ENCODE measurements around the gene CCDC88C. TPM values are rescaled to one million over a fixed set of nuclear protein-coding genes. Genes with fewer than 3 reads are reported as not detected.

The CCDC88C gene
- total and polyA plus RNA-seq, 2 donors, result 25.6 to 47.4 TPM

- DNase-seq (ENCODE audit: low read depth in 6 of 9, low spot score in 9 of 9), result peak in 1 of 9 donors; percentile 20
- no peak overlapping the region for H3K4me3 ChIP-seq (ENCODE audit: low read length in 2 of 2)
- 63% methylated on average over 4 of the region's 4 CpGs for WGBS
- peak overlapping the region in 1 of 2 donors; percentile 72 for H3K27ac ChIP-seq (ENCODE audit: low read depth in 1 of 2, low read length in 1 of 2)
- peaks cover 35 to 57% of the 10 kb centered on the region in 2 donors for H3K4me1 ChIP-seq (ENCODE audit: control insufficient read depth in 2 of 2, insufficient read depth in 2 of 2, low read length in 2 of 2)
- H3K27me3 ChIP-seq (ENCODE audit: control insufficient read depth in 2 of 2, insufficient read depth in 1 of 2, low read length in 1 of 2), result no peaks in the 10 kb centered on the region
- no peaks in the 10 kb centered on the region for H3K9me3 ChIP-seq (ENCODE audit: control insufficient read depth in 2 of 2, insufficient read depth in 1 of 2, low read length in 1 of 2)
- H3K36me3 ChIP-seq (ENCODE audit: control insufficient read depth in 2 of 2, insufficient read depth in 2 of 2, low read length in 1 of 2), result peaks cover 46 to 78% of the 10 kb centered on the region in 2 donors
Measured at GRCh38 chr14:91318911-91319310, 98.7 kb downstream of the CCDC88C start.

DNA sequence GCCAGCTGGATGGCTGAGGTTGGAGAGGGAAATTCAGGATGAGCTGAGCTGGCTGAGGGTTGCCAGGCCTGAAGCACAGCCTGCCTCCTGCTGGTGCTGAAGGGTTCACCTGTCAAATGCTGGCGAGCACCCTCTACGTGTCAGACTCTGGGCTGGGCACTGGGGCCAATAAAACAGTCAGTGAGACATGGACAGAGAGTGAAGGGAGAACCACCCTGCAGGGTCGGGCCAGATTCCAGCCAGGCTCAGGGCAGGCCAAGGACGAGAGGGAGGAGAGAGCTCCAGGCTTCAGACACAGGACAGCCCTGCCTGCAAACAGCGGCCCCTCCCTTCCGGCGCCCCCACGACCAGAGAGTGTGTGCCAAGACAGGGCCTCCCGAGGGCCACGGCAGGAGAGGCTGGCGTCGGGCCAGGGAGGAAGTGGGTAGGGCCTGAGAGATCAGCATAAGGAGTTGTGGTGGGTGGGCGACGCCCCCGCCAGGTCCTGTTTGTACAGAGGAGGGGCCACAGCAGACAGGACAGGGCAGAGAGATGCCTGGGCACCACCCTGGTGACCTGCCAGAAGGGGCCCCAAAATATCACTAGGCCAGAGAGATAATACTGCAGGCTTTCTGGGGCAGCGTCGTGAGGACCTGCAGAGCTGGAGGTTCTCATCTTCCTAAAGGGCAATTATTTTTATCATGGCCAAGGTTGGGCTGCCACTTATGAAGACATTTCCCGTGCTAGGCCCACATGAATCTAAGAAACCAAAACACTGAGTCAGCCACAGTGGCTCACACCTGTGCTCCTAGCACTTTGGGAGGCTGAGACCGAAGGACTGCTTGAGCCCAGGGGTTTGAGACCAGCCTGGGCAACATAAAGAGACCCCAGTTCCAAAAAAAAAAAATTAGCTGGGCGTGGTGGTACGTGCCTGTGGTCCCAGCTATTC, 100.0 kb downstream of the CCDC88C start:
- WGBS, result 22% methylated on average over 21 of the region's 21 CpGs
- Histone ChIP-seq H3K4me3 (ENCODE audit: low read length in 2 of 2) (no peak overlapping the region), H3K9me3 (ENCODE audit: control insufficient read depth in 2 of 2, insufficient read depth in 1 of 2, low read length in 1 of 2) (no peaks in the 10 kb centered on the region), H3K27me3 (ENCODE audit: control insufficient read depth in 2 of 2, insufficient read depth in 1 of 2, low read length in 1 of 2) (no peaks in the 10 kb centered on the region), H3K36me3 (ENCODE audit: control insufficient read depth in 2 of 2, insufficient read depth in 2 of 2, low read length in 1 of 2) (peaks cover 58 to 86% of the 10 kb centered on the region in 2 donors), H3K4me1 (ENCODE audit: control insufficient read depth in 2 of 2, insufficient read depth in 2 of 2, low read length in 2 of 2) (peaks cover 32 to 46% of the 10 kb centered on the region in 2 donors), H3K27ac (ENCODE audit: low read depth in 1 of 2, low read length in 1 of 2) (peak overlapping the region; percentile 72 to 74)
- DNase-seq (ENCODE audit: low read depth in 6 of 9, low spot score in 9 of 9), result peak in 5 of 9 donors; percentile 39 to 82 (median 60)

DNA sequence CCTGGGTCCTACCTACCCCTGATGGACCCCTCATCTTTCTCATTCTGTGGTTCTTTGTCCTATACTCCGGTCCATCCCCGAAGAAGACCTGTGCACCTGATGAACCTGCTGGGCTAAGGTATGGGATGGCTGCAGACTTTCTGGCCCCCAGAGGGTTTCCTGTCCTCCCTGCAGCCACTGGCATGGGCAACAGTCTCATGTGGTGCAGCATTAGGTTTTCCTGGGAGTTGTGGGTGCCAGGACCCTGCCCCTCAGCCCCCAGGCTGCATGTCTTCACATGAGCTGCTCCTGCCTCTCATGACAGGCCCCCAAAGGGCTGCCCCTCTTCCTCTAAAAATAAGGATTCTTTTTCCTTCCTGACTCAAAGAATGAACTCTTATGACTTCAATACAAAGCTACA, 100.9 kb downstream of the CCDC88C start:
- no peaks in the 10 kb centered on the region for H3K27me3 ChIP-seq (ENCODE audit: control insufficient read depth in 2 of 2, insufficient read depth in 1 of 2, low read length in 1 of 2)
- 97% methylated on average over 2 of the region's 2 CpGs for WGBS
- peaks cover 32 to 46% of the 10 kb centered on the region in 2 donors for H3K4me1 ChIP-seq (ENCODE audit: control insufficient read depth in 2 of 2, insufficient read depth in 2 of 2, low read length in 2 of 2)
- H3K9me3 ChIP-seq (ENCODE audit: control insufficient read depth in 2 of 2, insufficient read depth in 1 of 2, low read length in 1 of 2), result no peaks in the 10 kb centered on the region
- no peak overlapping the region for H3K4me3 ChIP-seq (ENCODE audit: low read length in 2 of 2)
- H3K27ac ChIP-seq (ENCODE audit: low read depth in 1 of 2, low read length in 1 of 2), result peak overlapping the region; percentile 72 to 74
- DNase-seq (ENCODE audit: low read depth in 6 of 9, low spot score in 9 of 9), result no peak
- peaks cover 52 to 85% of the 10 kb centered on the region in 2 donors for H3K36me3 ChIP-seq (ENCODE audit: control insufficient read depth in 2 of 2, insufficient read depth in 2 of 2, low read length in 1 of 2)

GRCh38 chr14:91315844-91316267, 101.8 kb downstream of the CCDC88C start:
- Histone ChIP-seq H3K9me3 (ENCODE audit: control insufficient read depth in 2 of 2, insufficient read depth in 1 of 2, low read length in 1 of 2) (no peaks in the 10 kb centered on the region), H3K27ac (ENCODE audit: low read depth in 1 of 2, low read length in 1 of 2) (peak overlapping the region; percentile 58 to 74), H3K36me3 (ENCODE audit: control insufficient read depth in 2 of 2, insufficient read depth in 2 of 2, low read length in 1 of 2) (peaks cover 52 to 85% of the 10 kb centered on the region in 2 donors), H3K4me3 (ENCODE audit: low read length in 2 of 2) (no peak overlapping the region), H3K27me3 (ENCODE audit: control insufficient read depth in 2 of 2, insufficient read depth in 1 of 2, low read length in 1 of 2) (no peaks in the 10 kb centered on the region), H3K4me1 (ENCODE audit: control insufficient read depth in 2 of 2, insufficient read depth in 2 of 2, low read length in 2 of 2) (peaks cover 32 to 50% of the 10 kb centered on the region in 2 donors)
- DNase-seq (ENCODE audit: low read depth in 6 of 9, low spot score in 9 of 9), result peak; percentile 42 to 88 (median 58)
- WGBS, result 8% methylated on average over 6 of the region's 6 CpGs

DNA sequence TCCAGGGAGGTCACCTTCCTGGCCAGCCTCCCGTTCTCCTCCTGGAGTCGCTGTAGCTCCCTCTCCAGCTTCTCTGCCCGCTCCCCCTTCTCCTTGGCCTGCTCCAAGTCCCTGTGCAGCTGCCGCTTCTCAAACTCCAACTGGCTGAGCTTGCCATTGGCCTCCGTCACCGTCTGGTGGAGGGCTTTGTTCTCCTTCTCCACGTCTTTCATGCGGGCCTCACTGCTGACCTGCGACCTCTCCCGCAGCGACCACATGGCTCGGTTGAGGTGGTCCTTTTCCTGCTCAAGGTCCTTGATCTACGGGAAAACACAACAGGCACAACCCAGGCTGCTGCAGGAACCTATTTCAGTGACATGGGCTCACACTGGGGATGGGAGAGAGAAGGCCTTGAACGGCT, 103.8 kb downstream of the CCDC88C start:
- H3K27ac ChIP-seq (ENCODE audit: low read depth in 1 of 2, low read length in 1 of 2), result no peak overlapping the region
- H3K4me3 ChIP-seq (ENCODE audit: low read length in 2 of 2), result no peak overlapping the region
- 97% methylated on average over 14 of the region's 14 CpGs for WGBS
- no peaks in the 10 kb centered on the region for H3K9me3 ChIP-seq (ENCODE audit: control insufficient read depth in 2 of 2, insufficient read depth in 1 of 2, low read length in 1 of 2)
- peaks cover 56 to 87% of the 10 kb centered on the region in 2 donors for H3K36me3 ChIP-seq (ENCODE audit: control insufficient read depth in 2 of 2, insufficient read depth in 2 of 2, low read length in 1 of 2)
- H3K27me3 ChIP-seq (ENCODE audit: control insufficient read depth in 2 of 2, insufficient read depth in 1 of 2, low read length in 1 of 2), result no peaks in the 10 kb centered on the region
- DNase-seq (ENCODE audit: low read depth in 6 of 9, low spot score in 9 of 9), result no peak
- peaks cover 30 to 44% of the 10 kb centered on the region in 2 donors for H3K4me1 ChIP-seq (ENCODE audit: control insufficient read depth in 2 of 2, insufficient read depth in 2 of 2, low read length in 2 of 2)

DNA sequence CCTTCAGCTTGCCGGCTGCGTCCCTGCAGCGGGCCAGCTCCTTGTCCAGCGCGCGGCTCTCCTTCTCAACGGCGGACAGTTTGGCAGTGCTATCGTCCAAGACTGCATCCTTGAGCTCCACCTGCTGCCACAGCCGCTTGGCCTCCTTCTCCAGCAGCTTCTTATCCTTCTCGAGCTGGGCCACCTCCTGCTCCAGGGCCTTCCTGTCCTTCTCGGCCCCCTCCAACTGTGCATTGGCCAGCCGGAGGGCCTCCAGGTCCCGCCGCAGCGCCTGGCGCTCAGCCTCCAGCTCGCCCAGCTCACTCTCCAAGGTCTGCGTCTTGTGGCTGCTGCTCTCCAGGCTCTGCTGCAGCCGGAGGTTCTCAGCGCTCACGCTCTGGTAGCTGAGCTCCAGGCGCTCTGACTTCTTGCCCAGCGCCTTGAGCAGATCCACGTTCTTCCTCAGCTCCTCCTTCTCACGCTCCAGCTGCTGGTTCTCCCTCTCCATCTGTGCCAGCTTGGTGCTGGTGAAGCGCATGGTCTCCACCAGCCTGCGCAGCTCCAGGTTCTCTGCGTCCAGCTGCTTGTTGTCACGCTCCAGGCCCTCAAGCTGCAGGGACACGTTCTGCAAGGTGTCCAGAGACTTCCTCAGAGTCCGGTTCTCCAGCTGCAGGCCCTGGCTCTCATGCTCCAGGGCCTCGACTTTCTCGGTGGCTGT, 104.3 kb downstream of the CCDC88C start:
- 96% methylated on average over 34 of the region's 34 CpGs for WGBS
- peaks cover 61 to 88% of the 10 kb centered on the region in 2 donors for H3K36me3 ChIP-seq (ENCODE audit: control insufficient read depth in 2 of 2, insufficient read depth in 2 of 2, low read length in 1 of 2)
- H3K4me1 ChIP-seq (ENCODE audit: control insufficient read depth in 2 of 2, insufficient read depth in 2 of 2, low read length in 2 of 2), result peaks cover 28 to 39% of the 10 kb centered on the region in 2 donors
- DNase-seq (ENCODE audit: low read depth in 6 of 9, low spot score in 9 of 9), result no peak
- H3K27me3 ChIP-seq (ENCODE audit: control insufficient read depth in 2 of 2, insufficient read depth in 1 of 2, low read length in 1 of 2), result no peaks in the 10 kb centered on the region
- H3K4me3 ChIP-seq (ENCODE audit: low read length in 2 of 2), result no peak overlapping the region
- H3K9me3 ChIP-seq (ENCODE audit: control insufficient read depth in 2 of 2, insufficient read depth in 1 of 2, low read length in 1 of 2), result no peaks in the 10 kb centered on the region
- no peak overlapping the region for H3K27ac ChIP-seq (ENCODE audit: low read depth in 1 of 2, low read length in 1 of 2)

- 67% methylated on average over 5 of the region's 5 CpGs for WGBS
- no peak overlapping the region for H3K27ac ChIP-seq (ENCODE audit: low read depth in 1 of 2, low read length in 1 of 2)
- H3K36me3 ChIP-seq (ENCODE audit: control insufficient read depth in 2 of 2, insufficient read depth in 2 of 2, low read length in 1 of 2), result peaks cover 78 to 91% of the 10 kb centered on the region in 2 donors
- H3K27me3 ChIP-seq (ENCODE audit: control insufficient read depth in 2 of 2, insufficient read depth in 1 of 2, low read length in 1 of 2), result no peaks in the 10 kb centered on the region
- H3K9me3 ChIP-seq (ENCODE audit: control insufficient read depth in 2 of 2, insufficient read depth in 1 of 2, low read length in 1 of 2), result no peaks in the 10 kb centered on the region
- H3K4me1 ChIP-seq (ENCODE audit: control insufficient read depth in 2 of 2, insufficient read depth in 2 of 2, low read length in 2 of 2), result peaks cover 8 to 18% of the 10 kb centered on the region in 2 donors
- DNase-seq (ENCODE audit: low read depth in 6 of 9, low spot score in 9 of 9), result peak in 1 of 9 donors; percentile 49
- no peak overlapping the region for H3K4me3 ChIP-seq (ENCODE audit: low read length in 2 of 2)
Measured at GRCh38 chr14:91311284-91311662, 106.3 kb downstream of the CCDC88C start.

DNA sequence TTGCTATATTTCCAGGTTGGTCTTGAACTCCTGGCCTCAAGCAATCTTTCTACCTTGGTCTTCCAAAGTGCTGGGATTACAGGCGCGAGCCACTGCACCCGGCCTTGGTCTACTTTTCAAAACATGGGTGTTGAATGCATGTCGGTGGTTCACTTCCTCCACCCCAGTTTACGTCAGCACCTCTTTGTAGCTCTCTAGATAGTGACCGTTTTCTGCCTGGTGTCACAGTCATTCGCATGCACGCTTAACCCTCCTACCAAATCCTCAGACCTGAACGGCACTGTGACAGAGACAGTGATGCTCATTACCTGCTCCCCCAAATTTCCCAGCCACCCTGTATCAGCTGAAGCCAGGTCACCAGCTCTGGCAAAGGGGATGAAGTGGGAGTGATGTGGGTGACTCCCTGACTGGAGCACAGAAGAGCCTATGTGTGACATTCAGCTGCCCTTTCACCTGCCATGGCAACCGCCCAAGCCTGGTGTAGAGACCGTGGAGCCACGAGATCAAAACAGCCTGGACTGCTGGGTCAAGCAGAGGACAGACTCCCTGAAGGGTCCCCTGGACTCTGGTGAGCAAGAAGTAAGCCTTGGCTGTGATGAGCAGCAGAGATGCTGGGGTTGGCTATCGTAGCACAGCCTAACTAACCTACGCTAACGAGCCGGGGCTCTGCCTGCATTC, 106.9 kb downstream of the CCDC88C start:
- Histone ChIP-seq H3K4me3 (ENCODE audit: low read length in 2 of 2) (no peak overlapping the region), H3K4me1 (ENCODE audit: control insufficient read depth in 2 of 2, insufficient read depth in 2 of 2, low read length in 2 of 2) (peaks cover 3 to 13% of the 10 kb centered on the region in 2 donors), H3K27me3 (ENCODE audit: control insufficient read depth in 2 of 2, insufficient read depth in 1 of 2, low read length in 1 of 2) (no peaks in the 10 kb centered on the region), H3K27ac (ENCODE audit: low read depth in 1 of 2, low read length in 1 of 2) (no peak overlapping the region), H3K36me3 (ENCODE audit: control insufficient read depth in 2 of 2, insufficient read depth in 2 of 2, low read length in 1 of 2) (peaks cover 83 to 96% of the 10 kb centered on the region in 2 donors), H3K9me3 (ENCODE audit: control insufficient read depth in 2 of 2, insufficient read depth in 1 of 2, low read length in 1 of 2) (no peaks in the 10 kb centered on the region)
- 97% methylated on average over 16 of the region's 16 CpGs for WGBS
- DNase-seq (ENCODE audit: low read depth in 6 of 9, low spot score in 9 of 9), result no peak
